ENCODE results near the gene PHOSPHO1.
"Not testable (repeated sequence)": the region's sequence is repeated elsewhere in the genome, so short reads cannot be mapped to it uniquely, and the experiment has no call there.

The PHOSPHO1 gene

DNA sequence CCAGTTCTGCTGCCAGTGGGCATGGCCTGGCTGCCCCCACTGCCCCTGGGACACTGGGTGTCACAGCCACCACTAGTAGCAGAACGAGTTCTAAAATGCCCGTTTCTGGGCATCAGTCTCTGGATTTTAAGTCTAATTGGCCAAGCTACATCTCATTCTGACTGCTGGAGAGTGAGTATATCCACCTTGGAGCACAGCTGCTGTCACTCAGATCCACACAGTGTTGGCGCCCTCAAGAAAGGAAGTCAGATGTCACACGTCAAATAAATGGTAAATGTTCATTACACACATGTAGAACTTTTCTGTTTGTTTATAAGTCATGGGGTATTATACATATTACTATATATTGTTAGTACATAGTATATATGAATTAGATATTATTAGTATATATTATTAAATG, 39.7 kb downstream of the PHOSPHO1 start:
- Histone ChIP-seq H3K4me1 (ENCODE audit: control insufficient read depth, insufficient read depth, low read length) (no peaks in the 10 kb centered on the region), H3K9ac (ENCODE audit: low read depth, low read length) (no peak overlapping the region), H3K9me3 (ENCODE audit: control insufficient read depth, insufficient read depth, low read length) (no peaks in the 10 kb centered on the region), H3K27me3 (ENCODE audit: control insufficient read depth, insufficient read depth, low read length) (no peaks in the 10 kb centered on the region), H3K36me3 (ENCODE audit: control insufficient read depth, insufficient read depth, low read length) (no peaks in the 10 kb centered on the region), H3K4me3 (ENCODE audit: low read depth, low read length) (no peak overlapping the region), H3K27ac (ENCODE audit: low read depth, low read length) (no peak overlapping the region)

DNA sequence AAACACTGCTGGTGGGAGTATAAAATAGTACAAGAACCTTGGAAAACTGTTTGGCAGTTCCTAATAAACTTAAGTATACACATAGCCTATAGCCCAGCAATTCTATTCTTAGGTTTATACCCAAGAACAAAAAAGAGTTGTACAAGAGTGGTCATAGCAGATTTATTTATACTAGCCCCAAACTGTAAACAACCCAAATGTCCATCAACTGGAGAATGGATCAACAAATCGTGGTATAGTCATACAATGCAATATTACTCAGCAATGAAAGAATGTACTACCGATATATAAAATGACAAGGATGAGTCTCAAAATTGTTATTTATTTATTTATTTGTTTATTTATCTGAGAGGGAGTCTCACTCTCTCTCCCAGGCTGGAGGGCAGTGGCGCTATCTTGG, 43.3 kb downstream of the PHOSPHO1 start:
- no peak overlapping the region for H3K4me3 ChIP-seq (ENCODE audit: low read depth, low read length)

DNA sequence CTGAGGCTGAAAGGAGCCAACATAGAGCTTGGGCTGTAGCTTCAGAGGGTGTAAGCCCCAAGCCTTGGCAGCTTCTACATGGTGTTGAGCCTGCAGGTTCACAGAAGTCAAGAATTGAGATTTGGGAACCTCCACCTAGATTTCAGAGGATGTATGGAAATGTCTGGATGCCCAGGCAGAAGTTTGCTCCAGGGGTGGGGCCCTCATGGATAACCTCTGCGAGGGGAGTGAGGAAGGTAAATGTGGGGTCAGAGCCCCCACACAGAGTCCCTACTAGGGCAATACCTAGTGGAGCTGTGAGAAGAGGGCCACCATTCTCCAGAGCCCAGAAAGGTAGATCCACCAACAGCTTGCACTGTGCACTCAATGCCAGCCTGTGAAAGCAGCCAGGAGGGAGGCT, 45.2 kb downstream of the PHOSPHO1 start:
- H3K27me3 ChIP-seq (ENCODE audit: control insufficient read depth, insufficient read depth, low read length); H3K9me3 ChIP-seq (ENCODE audit: control insufficient read depth, insufficient read depth, low read length); H3K9ac ChIP-seq (ENCODE audit: low read depth, low read length); H3K4me3 ChIP-seq (ENCODE audit: low read depth, low read length); H3K36me3 ChIP-seq (ENCODE audit: control insufficient read depth, insufficient read depth, low read length); H3K4me1 ChIP-seq (ENCODE audit: control insufficient read depth, insufficient read depth, low read length); H3K27ac ChIP-seq (ENCODE audit: low read depth, low read length): not testable (repeated sequence)

More for the DNA sequence above, 43.3 kb downstream of the PHOSPHO1 start:
- Histone ChIP-seq H3K9ac (ENCODE audit: low read depth, low read length) (no peak overlapping the region), H3K36me3 (ENCODE audit: control insufficient read depth, insufficient read depth, low read length) (no peaks in the 10 kb centered on the region), H3K4me1 (ENCODE audit: control insufficient read depth, insufficient read depth, low read length) (no peaks in the 10 kb centered on the region), H3K27ac (ENCODE audit: low read depth, low read length) (no peak overlapping the region), H3K9me3 (ENCODE audit: control insufficient read depth, insufficient read depth, low read length) (peaks cover 5% of the 10 kb centered on the region), H3K27me3 (ENCODE audit: control insufficient read depth, insufficient read depth, low read length) (no peaks in the 10 kb centered on the region)

DNA sequence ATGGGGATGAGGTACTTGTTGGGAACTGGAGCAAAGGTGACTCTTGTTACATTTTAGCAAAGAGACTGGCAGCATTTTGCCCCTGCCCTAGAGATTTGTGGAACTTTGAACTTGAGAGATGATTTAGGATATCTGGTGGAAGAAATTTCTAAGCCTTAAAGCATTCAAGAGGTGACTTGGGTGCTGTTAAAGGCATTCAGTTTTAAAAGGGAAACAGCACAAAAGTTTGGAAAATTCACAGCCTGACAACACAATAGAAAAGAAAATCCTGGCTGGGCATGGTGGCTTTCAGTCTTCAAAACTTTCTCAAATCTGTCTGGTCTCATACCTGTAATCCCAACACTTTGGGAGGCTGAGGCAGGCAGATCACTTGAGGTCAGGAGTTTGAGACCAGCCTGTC, 46.1 kb downstream of the PHOSPHO1 start:
- not testable (repeated sequence) for H3K4me3 ChIP-seq (ENCODE audit: low read depth, low read length); H3K36me3 ChIP-seq (ENCODE audit: control insufficient read depth, insufficient read depth, low read length); H3K27me3 ChIP-seq (ENCODE audit: control insufficient read depth, insufficient read depth, low read length); H3K9me3 ChIP-seq (ENCODE audit: control insufficient read depth, insufficient read depth, low read length); H3K9ac ChIP-seq (ENCODE audit: low read depth, low read length); H3K4me1 ChIP-seq (ENCODE audit: control insufficient read depth, insufficient read depth, low read length); H3K27ac ChIP-seq (ENCODE audit: low read depth, low read length)

DNA sequence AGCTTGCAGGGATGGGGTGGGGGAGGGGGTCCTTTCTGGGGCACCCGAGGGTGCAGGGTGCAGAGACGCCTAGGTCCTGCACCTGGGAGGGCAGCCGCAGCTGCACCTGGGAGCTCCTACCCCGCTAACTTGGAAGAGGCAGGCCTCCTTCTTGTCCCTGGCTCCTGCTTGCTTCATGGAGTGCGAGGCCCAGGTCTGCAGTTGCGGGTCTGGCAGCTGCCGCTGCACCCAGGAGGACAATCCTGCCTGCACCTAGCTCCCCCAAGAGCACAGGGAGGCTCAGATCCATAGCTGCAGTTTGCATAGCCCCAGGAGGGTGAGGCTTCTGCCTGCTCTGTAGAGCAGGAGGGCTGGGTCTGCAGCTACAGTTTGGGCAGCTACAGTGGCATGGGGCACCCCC, 46.8 kb downstream of the PHOSPHO1 start:
- Histone ChIP-seq H3K4me3 (ENCODE audit: low read depth, low read length) (no peak overlapping the region), H3K9me3 (ENCODE audit: control insufficient read depth, insufficient read depth, low read length) (peaks cover 5% of the 10 kb centered on the region), H3K4me1 (ENCODE audit: control insufficient read depth, insufficient read depth, low read length) (no peaks in the 10 kb centered on the region), H3K36me3 (ENCODE audit: control insufficient read depth, insufficient read depth, low read length) (no peaks in the 10 kb centered on the region), H3K27me3 (ENCODE audit: control insufficient read depth, insufficient read depth, low read length) (no peaks in the 10 kb centered on the region), H3K27ac (ENCODE audit: low read depth, low read length) (no peak overlapping the region), H3K9ac (ENCODE audit: low read depth, low read length) (no peak overlapping the region)

DNA sequence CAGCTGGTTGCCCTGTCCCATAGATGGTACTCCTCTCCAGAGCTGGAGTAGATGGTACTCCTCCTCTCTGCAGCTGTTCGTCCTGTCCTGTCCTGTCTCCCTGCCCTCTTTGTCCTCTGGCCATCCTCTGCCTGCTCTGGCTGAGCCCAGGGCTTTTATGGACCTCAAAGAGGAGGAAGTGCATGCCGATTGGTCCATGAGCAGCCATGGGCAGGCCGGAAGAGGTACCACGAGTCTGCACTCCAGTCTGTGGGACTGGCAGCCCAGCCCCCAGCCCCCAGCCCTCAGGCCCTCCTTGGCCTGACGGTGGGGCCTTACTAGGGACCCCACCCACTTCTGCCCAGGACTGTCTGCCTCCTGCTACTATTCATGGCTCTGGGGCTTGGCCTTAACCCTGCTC, 47.2 kb downstream of the PHOSPHO1 start:
- H3K9me3 ChIP-seq (ENCODE audit: control insufficient read depth, insufficient read depth, low read length) = peaks cover 5% of the 10 kb centered on the region
- no peak overlapping the region for H3K9ac ChIP-seq (ENCODE audit: low read depth, low read length)
- no peaks in the 10 kb centered on the region for H3K4me1 ChIP-seq (ENCODE audit: control insufficient read depth, insufficient read depth, low read length)
- H3K27ac ChIP-seq (ENCODE audit: low read depth, low read length) = no peak overlapping the region
- H3K4me3 ChIP-seq (ENCODE audit: low read depth, low read length) = no peak overlapping the region
- H3K27me3 ChIP-seq (ENCODE audit: control insufficient read depth, insufficient read depth, low read length) = no peaks in the 10 kb centered on the region
- H3K36me3 ChIP-seq (ENCODE audit: control insufficient read depth, insufficient read depth, low read length) = no peaks in the 10 kb centered on the region

DNA sequence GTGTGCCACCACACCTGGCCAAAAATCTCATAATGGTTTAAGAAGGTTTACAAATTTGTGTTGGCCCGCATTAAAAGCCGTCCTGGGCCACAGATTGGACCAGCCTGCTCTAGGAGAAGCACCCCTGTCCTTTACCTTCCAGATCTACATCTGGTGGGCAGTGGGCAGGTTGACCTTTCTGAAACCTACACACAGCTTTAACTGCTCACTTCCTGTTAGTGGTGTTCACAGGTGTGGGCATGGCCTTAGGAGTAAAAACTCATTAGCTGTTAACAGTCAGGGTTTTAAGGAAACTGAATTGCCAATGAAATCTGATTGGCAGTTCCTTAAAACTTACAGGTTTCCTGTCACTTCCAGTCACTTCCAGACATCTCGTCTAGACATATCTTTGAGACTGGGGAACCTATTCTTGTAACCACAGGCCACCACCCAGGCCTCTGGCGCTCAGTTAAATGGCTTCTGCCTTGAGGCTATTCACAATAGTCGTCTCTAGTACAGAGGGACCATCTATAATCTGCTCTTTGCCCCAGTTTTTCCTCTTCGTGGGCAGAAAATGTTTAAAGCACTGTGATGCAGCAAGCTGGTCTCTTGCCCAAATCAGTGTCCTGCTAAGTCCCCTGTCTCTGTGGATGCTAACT, 49.5 kb downstream of the PHOSPHO1 start:
- H3K9me3 ChIP-seq (ENCODE audit: control insufficient read depth, insufficient read depth, low read length) = peaks cover 11% of the 10 kb centered on the region

DNA sequence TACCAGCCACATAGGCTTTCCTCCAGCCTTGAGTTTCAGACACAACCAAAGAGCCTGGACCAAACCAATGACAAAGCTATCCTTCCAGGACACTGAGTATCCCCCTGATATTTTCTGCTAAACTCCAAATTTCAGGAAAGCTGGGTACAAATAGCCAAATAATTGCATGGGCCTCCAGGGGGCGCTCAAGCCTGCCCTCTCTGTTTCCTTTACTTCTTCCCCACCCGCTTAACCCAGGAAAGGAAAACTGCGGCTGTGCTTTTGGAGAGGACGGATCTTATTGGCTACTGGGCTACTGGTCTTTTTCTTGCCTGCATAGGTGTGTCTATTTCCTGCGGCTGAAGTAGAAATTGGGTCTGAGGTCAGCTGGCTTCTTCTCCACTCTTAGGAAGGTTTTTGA, 50.3 kb downstream of the PHOSPHO1 start:
- no peaks in the 10 kb centered on the region for H3K36me3 ChIP-seq (ENCODE audit: control insufficient read depth, insufficient read depth, low read length)

More for the DNA sequence above, 49.5 kb downstream of the PHOSPHO1 start:
- H3K9ac ChIP-seq (ENCODE audit: low read depth, low read length) = no peak overlapping the region
- H3K4me3 ChIP-seq (ENCODE audit: low read depth, low read length) = no peak overlapping the region
- H3K27me3 ChIP-seq (ENCODE audit: control insufficient read depth, insufficient read depth, low read length) = no peaks in the 10 kb centered on the region
- H3K27ac ChIP-seq (ENCODE audit: low read depth, low read length) = no peak overlapping the region
- no peaks in the 10 kb centered on the region for H3K36me3 ChIP-seq (ENCODE audit: control insufficient read depth, insufficient read depth, low read length)
- H3K4me1 ChIP-seq (ENCODE audit: control insufficient read depth, insufficient read depth, low read length) = no peaks in the 10 kb centered on the region

DNA sequence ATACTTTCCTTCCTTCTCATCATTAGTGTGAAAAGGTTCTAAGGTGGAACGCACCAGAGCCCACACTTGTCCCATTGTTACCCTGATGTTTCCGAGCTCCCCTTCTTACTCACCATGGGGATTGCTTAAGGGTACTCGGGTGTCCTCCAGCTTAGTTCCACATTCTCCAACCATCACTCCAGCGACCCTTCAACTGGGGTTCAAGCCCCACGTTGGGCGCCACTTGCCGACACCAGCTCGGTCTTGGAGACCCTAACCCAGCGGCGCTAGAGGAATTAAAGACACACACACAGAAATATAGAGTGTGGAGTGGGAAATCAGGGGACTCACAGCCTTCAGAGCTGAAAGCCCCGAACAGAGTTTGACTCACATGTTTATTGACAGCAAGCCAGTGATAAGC, 54.6 kb downstream of the PHOSPHO1 start:
- peaks cover 13% of the 10 kb centered on the region for H3K9me3 ChIP-seq (ENCODE audit: control insufficient read depth, insufficient read depth, low read length)
- not testable (repeated sequence) for H3K4me3 ChIP-seq (ENCODE audit: low read depth, low read length); H3K9ac ChIP-seq (ENCODE audit: low read depth, low read length); H3K27me3 ChIP-seq (ENCODE audit: control insufficient read depth, insufficient read depth, low read length); H3K36me3 ChIP-seq (ENCODE audit: control insufficient read depth, insufficient read depth, low read length); H3K27ac ChIP-seq (ENCODE audit: low read depth, low read length); H3K4me1 ChIP-seq (ENCODE audit: control insufficient read depth, insufficient read depth, low read length)

More for the DNA sequence above, 50.3 kb downstream of the PHOSPHO1 start:
- no peak overlapping the region for H3K9ac ChIP-seq (ENCODE audit: low read depth, low read length)
- H3K4me3 ChIP-seq (ENCODE audit: low read depth, low read length) = no peak overlapping the region
- peaks cover 16% of the 10 kb centered on the region for H3K9me3 ChIP-seq (ENCODE audit: control insufficient read depth, insufficient read depth, low read length)
- no peaks in the 10 kb centered on the region for H3K27me3 ChIP-seq (ENCODE audit: control insufficient read depth, insufficient read depth, low read length)
- H3K27ac ChIP-seq (ENCODE audit: low read depth, low read length) = no peak overlapping the region
- H3K4me1 ChIP-seq (ENCODE audit: control insufficient read depth, insufficient read depth, low read length) = no peaks in the 10 kb centered on the region

All from HUES48 (cell line).